HEK293 (cell line): ENCODE results near the gene CTSD.

ENCODE experiments used
- CTCF ChIA-PET: fragments of 350-600 bp; formaldehyde crosslinking; extraction: SDS; loops from one replicate; lab custom pipeline; 2021; ENCODE audit warnings: antibody characterized with exemption; lab: Yijun Ruan, JAX
- POLR2A ChIA-PET: fragments of 300-600 bp; formaldehyde crosslinking; extraction: SDS; loops from one replicate; lab custom pipeline; 2020; ENCODE audit warnings: antibody characterized with exemption, inconsistent platforms; lab: Yijun Ruan, JAX
- H3K27ac ChIP-seq: fragments of 200-500 bp; sonication (Bioruptor generic); 2 replicates; pipeline ENCODE4 v1.5.1; 2014; ENCODE audit warnings: low read depth, low read length, control low read depth, inconsistent platforms; ENCODE audit errors: extremely low read depth
- H3K36me3 ChIP-seq, 2 experiments: fragments of 200-500 bp in 1 of 2; sonication (Bioruptor generic) in 1 of 2; 1 replicate in 1 of 2; 2 replicates in 1 of 2; pipeline ENCODE4 v1.5.1; 2014 to 2017; ENCODE audit warnings: inconsistent platforms in 2 of 2, low read length in 2 of 2; ENCODE audit not compliant: control insufficient read depth in 2 of 2, insufficient read depth in 1 of 2
- H3K4me1 ChIP-seq: fragments of 200-500 bp; sonication (Bioruptor generic); 2 replicates; pipeline ENCODE4 v1.5.1; 2014; ENCODE audit warnings: mild to moderate bottlenecking, low read length, inconsistent platforms; ENCODE audit not compliant: control insufficient read depth, insufficient read depth
- H3K4me3 ChIP-seq: 2 replicates; pipeline ENCODE4 v1.5.1; 2011; ENCODE audit warnings: low read depth, mild to moderate bottlenecking, control low read depth, low read length, moderate library complexity
- H3K9me3 ChIP-seq: fragments of 200-500 bp; sonication (Bioruptor generic); 2 replicates; pipeline ENCODE4 v1.5.1; 2014; ENCODE audit warnings: low read depth, low read length, inconsistent platforms; ENCODE audit not compliant: control insufficient read depth, insufficient read depth
- GLI4 ChIP-seq: fragments of 450-650 bp; formaldehyde crosslinking; IDR thresholded peaks from 2 replicates; pipeline ENCODE4 v1.5.1; 2016; ENCODE audit warnings: missing biosample characterization, missing genetic modification characterization
- GLIS1 ChIP-seq: fragments of 450-650 bp; formaldehyde crosslinking; IDR thresholded peaks from 2 replicates; pipeline ENCODE4 v1.5.1; 2016; ENCODE audit warnings: missing biosample characterization, missing genetic modification characterization
- IKZF3 ChIP-seq: fragments of 450-650 bp; IDR thresholded peaks from 2 replicates; pipeline ENCODE4 v1.5.0; 2018; ENCODE audit warnings: missing biosample characterization, mild to moderate bottlenecking, missing genetic modification characterization, moderate library complexity
- OSR2 ChIP-seq: fragments of 450-650 bp; formaldehyde crosslinking; IDR thresholded peaks from 2 replicates; pipeline ENCODE4 v1.5.1; 2016; ENCODE audit warnings: missing biosample characterization, missing genetic modification characterization
- PBX3 ChIP-seq: sonication (generic); formaldehyde crosslinking; IDR thresholded peaks from 2 replicates; pipeline ENCODE4 v1.8.1; 2022; ENCODE audit warnings: mild to moderate bottlenecking, moderate library complexity, missing genetic modification reagents
- PRDM6 ChIP-seq: fragments of 450-650 bp; formaldehyde crosslinking; IDR thresholded peaks from 2 replicates; pipeline ENCODE4 v1.5.1; 2017; ENCODE audit warnings: missing biosample characterization, missing genetic modification characterization
- TRIM28 ChIP-seq: IDR thresholded peaks from 2 replicates; pipeline ENCODE4 v1.6.1; 2011; ENCODE audit warnings: low read length, control low read depth, borderline replicate concordance
- ZFHX2 ChIP-seq: fragments of 450-650 bp; formaldehyde crosslinking; conservative IDR thresholded peaks from 2 replicates; pipeline ENCODE4 v1.5.1; 2016; ENCODE audit warnings: missing biosample characterization, missing genetic modification characterization
- ZFP3 ChIP-seq: fragments of 450-650 bp; formaldehyde crosslinking; IDR thresholded peaks from 2 replicates; pipeline ENCODE4 v1.5.1; 2016; ENCODE audit warnings: low read depth, missing biosample characterization, missing genetic modification characterization
- ZIC2 ChIP-seq: fragments of 450-650 bp; formaldehyde crosslinking; IDR thresholded peaks from 2 replicates; pipeline ENCODE4 v1.5.1; 2016; ENCODE audit warnings: missing biosample characterization, missing genetic modification characterization
- ZNF157 ChIP-seq: fragments of 450-650 bp; formaldehyde crosslinking; IDR thresholded peaks from 2 replicates; pipeline ENCODE4 v1.5.1; 2016; ENCODE audit warnings: missing biosample characterization, missing genetic modification characterization
- ZNF169 ChIP-seq: fragments of 450-650 bp; formaldehyde crosslinking; IDR thresholded peaks from 2 replicates; pipeline ENCODE4 v1.5.1; 2016; ENCODE audit warnings: missing biosample characterization, missing genetic modification characterization
- ZNF274 ChIP-seq, 2 experiments: fragments of 200-500 bp in 1 of 2; fragments of 450-650 bp in 1 of 2; sonication (Bioruptor generic) in 1 of 2; formaldehyde crosslinking in 1 of 2; IDR thresholded peaks; 2 replicates each; pipeline versions ENCODE4 v1.5.1 to v1.6.1; 2014 to 2016; ENCODE audit warnings: borderline replicate concordance in 1 of 2, inconsistent platforms in 1 of 2, low read length in 1 of 2, missing biosample characterization in 1 of 2, missing genetic modification characterization in 1 of 2
- ZNF302 ChIP-seq: fragments of 450-650 bp; formaldehyde crosslinking; IDR thresholded peaks from 2 replicates; pipeline ENCODE4 v1.5.1; 2016; ENCODE audit warnings: missing biosample characterization, missing genetic modification characterization, low read depth
- ZNF394 ChIP-seq: fragments of 450-650 bp; formaldehyde crosslinking; IDR thresholded peaks from 2 replicates; pipeline ENCODE4 v1.5.1; 2016; ENCODE audit warnings: missing biosample characterization, missing genetic modification characterization, mild to moderate bottlenecking, moderate library complexity, borderline replicate concordance
- ZNF404 ChIP-seq: fragments of 450-650 bp; formaldehyde crosslinking; IDR thresholded peaks from 2 replicates; pipeline ENCODE4 v1.5.1; 2017; ENCODE audit warnings: missing biosample characterization, missing genetic modification characterization
- ZNF544 ChIP-seq: fragments of 450-650 bp; formaldehyde crosslinking; IDR thresholded peaks from 2 replicates; pipeline ENCODE4 v1.5.0; 2017; ENCODE audit warnings: missing biosample characterization, missing genetic modification characterization
- ZNF549 ChIP-seq: fragments of 450-650 bp; IDR thresholded peaks from 2 replicates; pipeline ENCODE4 v1.5.1; 2018; ENCODE audit warnings: missing biosample characterization, missing genetic modification characterization, mild to moderate bottlenecking, inconsistent platforms, moderate library complexity
- ZNF785 ChIP-seq: fragments of 450-650 bp; formaldehyde crosslinking; IDR thresholded peaks from 2 replicates; pipeline ENCODE4 v1.5.1; 2016; ENCODE audit warnings: missing biosample characterization, missing genetic modification characterization
- ZSCAN16 ChIP-seq: fragments of 450-650 bp; formaldehyde crosslinking; IDR thresholded peaks from 2 replicates; pipeline ENCODE4 v1.5.1; 2016; ENCODE audit warnings: missing biosample characterization, missing genetic modification characterization
- ZSCAN4 ChIP-seq: fragments of 450-650 bp; formaldehyde crosslinking; IDR thresholded peaks from 2 replicates; pipeline ENCODE4 v1.5.1; 2017; ENCODE audit warnings: missing biosample characterization, missing genetic modification characterization
- ZXDB ChIP-seq: fragments of 450-650 bp; formaldehyde crosslinking; IDR thresholded peaks from 2 replicates; pipeline ENCODE4 v1.5.1; 2016; ENCODE audit warnings: missing biosample characterization, missing genetic modification characterization
- TF ChIP-seq, protein P1 (sequence below): fragments of 450-650 bp; IDR thresholded peaks from 2 replicates; pipeline ENCODE4 v1.5.1; 2018; ENCODE audit warnings: missing biosample characterization, mild to moderate bottlenecking, missing genetic modification characterization
- TF ChIP-seq, protein P2 (sequence below): fragments of 450-650 bp; formaldehyde crosslinking; optimal IDR thresholded peaks from 2 replicates; pipeline ENCODE3; 2016; ENCODE audit warnings: missing biosample characterization, mild to moderate bottlenecking, missing genetic modification characterization
- TF ChIP-seq, protein P3 (sequence below): fragments of 450-650 bp; formaldehyde crosslinking; IDR thresholded peaks from 2 replicates; pipeline ENCODE4 v1.5.1; 2017; ENCODE audit warnings: missing biosample characterization, missing genetic modification characterization

The CTSD gene

DNA sequence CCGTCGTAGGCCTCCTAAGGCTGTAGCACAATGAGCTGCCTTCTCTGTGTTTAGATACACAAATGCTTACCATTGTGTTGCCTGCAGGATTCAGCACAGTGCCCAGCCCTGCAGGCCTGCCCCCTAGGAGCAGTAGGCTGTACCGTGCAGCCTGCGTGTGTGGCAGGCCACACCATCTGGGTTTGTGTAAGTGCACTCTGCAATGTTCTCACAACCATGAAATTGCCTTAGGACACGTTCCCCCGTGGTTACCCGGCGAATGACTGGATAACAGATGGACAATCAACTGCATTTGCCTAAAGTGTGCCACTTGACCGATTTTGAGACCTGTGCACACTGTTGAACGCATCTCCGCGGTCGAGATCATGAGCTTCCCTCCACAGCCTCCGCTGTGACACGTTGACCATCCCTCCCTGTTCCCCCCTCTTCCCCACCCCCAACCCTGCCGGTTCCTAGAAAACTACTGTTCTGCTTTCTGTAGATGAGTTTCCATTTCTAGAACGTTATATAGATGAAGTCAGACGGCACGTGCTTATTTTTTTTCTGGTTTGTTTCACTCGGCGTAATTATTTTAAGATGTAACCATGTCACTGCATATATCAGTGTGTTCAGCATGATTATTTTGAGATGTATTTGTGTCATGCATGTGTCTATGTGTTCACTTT, 22.2 kb upstream of the CTSD start:
- no peak for TF ChIP-seq ZFP3
- no peak for TF ChIP-seq ZNF169 (tag by site-specific recombination)
- no peak for TF ChIP-seq ZFHX2 (tag by site-specific recombination)
- TF ChIP-seq, protein P1, sequence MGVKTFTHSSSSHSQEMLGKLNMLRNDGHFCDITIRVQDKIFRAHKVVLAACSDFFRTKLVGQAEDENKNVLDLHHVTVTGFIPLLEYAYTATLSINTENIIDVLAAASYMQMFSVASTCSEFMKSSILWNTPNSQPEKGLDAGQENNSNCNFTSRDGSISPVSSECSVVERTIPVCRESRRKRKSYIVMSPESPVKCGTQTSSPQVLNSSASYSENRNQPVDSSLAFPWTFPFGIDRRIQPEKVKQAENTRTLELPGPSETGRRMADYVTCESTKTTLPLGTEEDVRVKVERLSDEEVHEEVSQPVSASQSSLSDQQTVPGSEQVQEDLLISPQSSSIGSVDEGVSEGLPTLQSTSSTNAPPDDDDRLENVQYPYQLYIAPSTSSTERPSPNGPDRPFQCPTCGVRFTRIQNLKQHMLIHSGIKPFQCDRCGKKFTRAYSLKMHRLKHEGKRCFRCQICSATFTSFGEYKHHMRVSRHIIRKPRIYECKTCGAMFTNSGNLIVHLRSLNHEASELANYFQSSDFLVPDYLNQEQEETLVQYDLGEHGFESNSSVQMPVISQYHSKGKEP (tag by site-specific recombination), result no peak
- no peak for TF ChIP-seq ZSCAN4
- no peak for TF ChIP-seq GLIS1 (tag by site-specific recombination)
- no peak for TF ChIP-seq ZNF404 (tag by site-specific recombination)
- no peak for TF ChIP-seq ZNF785
- no peak for TF ChIP-seq OSR2 (tag by site-specific recombination)
- TF ChIP-seq ZIC2 (tag by site-specific recombination), result no peak
- TF ChIP-seq TRIM28, result no peak
- TF ChIP-seq, all 188 proteins: peak for 0
- POLR2A ChIA-PET, result no interaction called here
- H3K36me3 ChIP-seq, result no peaks in the 10 kb centered on the region
- no peaks in the 10 kb centered on the region for H3K4me1 ChIP-seq
- no peak overlapping the region for H3K4me3 ChIP-seq
- H3K27ac ChIP-seq, result no peak overlapping the region
- H3K9me3 ChIP-seq, result no peaks in the 10 kb centered on the region
- CTCF ChIA-PET, result interaction anchor here (0.6 to 3.2 kb wide), 3 partner anchors 10 to 92 kb away, joined by 3 to 8 read pairs (median 3); no protein-coding TSS in a partner anchor

DNA sequence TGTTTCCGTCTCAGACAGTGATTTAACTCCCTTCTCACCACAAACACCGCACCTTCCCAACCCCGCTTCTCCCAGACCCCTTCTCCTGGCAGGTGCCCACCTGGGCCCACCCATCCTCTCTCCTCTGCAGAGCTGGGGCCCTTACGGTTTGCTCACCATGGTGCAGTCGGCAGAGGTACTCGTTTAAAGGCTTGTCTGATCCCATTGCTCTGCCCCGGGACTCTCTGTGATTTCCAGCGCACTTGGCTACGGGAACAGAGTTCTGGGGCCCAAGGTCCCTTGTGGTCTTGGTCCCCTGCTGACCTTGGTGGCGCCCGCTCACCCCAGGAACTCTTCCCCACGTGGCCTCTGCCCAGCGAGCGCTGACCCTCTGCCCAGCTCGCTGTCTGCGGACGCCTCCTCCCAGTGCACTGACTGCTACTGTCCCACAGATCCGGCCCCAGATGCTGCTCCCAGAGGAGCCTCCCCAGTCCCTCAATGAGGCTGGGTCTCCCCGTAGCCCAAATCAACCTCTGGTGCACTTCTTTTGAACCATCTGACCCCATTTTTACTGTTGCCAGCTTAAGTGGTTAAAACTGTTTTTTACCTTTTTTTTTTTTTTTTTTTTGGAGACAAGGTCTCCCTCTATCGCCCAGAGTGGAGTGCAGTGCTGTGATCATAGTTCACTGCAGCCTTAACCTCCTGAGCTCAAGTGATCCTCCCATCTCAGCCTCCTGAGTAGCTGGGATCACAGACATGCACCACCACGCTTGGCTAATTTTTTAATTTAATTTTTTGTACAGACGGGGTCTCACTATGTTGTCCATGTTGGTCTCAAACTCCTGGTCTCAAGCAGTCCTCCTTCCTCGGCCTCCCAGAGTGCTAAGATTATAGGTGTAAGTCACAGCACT, 21.3 kb upstream of the CTSD start:
- Histone ChIP-seq H3K4me3 (no peak overlapping the region), H3K9me3 (no peaks in the 10 kb centered on the region), H3K4me1 (no peaks in the 10 kb centered on the region), H3K27ac (no peak overlapping the region), H3K36me3 (no peaks in the 10 kb centered on the region)
- CTCF ChIA-PET, result interaction anchor here (0.6 to 3.2 kb wide), 5 partner anchors 11 to 240 kb away, joined by 3 to 8 read pairs (median 3); no protein-coding TSS in a partner anchor
- POLR2A ChIA-PET, result no interaction called here
- TF ChIP-seq ZNF274 (IDR thresholded peaks at IDR 0.05; ENCODE audit: low read length), result no peak
- TF ChIP-seq ZNF274 (tag by site-specific recombination; IDR thresholded peaks at IDR 0.05; ENCODE audit: borderline replicate concordance), result no peak
- TF ChIP-seq PBX3, result no peak
- no peak for TF ChIP-seq ZNF394 (tag by site-specific recombination)
- TF ChIP-seq, protein P2, sequence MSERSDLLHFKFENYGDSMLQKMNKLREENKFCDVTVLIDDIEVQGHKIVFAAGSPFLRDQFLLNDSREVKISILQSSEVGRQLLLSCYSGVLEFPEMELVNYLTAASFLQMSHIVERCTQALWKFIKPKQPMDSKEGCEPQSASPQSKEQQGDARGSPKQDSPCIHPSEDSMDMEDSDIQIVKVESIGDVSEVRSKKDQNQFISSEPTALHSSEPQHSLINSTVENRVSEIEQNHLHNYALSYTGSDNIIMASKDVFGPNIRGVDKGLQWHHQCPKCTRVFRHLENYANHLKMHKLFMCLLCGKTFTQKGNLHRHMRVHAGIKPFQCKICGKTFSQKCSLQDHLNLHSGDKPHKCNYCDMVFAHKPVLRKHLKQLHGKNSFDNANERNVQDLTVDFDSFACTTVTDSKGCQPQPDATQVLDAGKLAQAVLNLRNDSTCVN (tag by site-specific recombination), result no peak
- no peak for TF ChIP-seq ZNF544 (tag by site-specific recombination)
- TF ChIP-seq ZNF549 (tag by site-specific recombination), result no peak
- no peak for TF ChIP-seq ZXDB
- no peak for TF ChIP-seq PRDM6 (tag by site-specific recombination)
- TF ChIP-seq, protein P3, sequence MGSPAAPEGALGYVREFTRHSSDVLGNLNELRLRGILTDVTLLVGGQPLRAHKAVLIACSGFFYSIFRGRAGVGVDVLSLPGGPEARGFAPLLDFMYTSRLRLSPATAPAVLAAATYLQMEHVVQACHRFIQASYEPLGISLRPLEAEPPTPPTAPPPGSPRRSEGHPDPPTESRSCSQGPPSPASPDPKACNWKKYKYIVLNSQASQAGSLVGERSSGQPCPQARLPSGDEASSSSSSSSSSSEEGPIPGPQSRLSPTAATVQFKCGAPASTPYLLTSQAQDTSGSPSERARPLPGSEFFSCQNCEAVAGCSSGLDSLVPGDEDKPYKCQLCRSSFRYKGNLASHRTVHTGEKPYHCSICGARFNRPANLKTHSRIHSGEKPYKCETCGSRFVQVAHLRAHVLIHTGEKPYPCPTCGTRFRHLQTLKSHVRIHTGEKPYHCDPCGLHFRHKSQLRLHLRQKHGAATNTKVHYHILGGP, result no peak
- no peak for TF ChIP-seq GLI4 (tag by site-specific recombination)
- no peak for TF ChIP-seq ZSCAN16
- no peak for TF ChIP-seq ZNF157
- TF ChIP-seq ZNF302, result no peak
- no peak for TF ChIP-seq IKZF3 (tag by site-specific recombination)
